Endothelial cell of umbilical vein (primary cell): ENCODE measurements around the gene CAMKMT. TPM values are rescaled to one million over a fixed set of nuclear protein-coding genes. Genes with fewer than 3 reads are reported as not detected.

Experiments used
- BruUV-seq: library from RNA; stranded (reverse); fragments of 400-500 nt; replicated peaks from 2 replicates; lab custom pipeline; 2021; lab: Mats Ljungman, UMichigan
- CTCF ChIA-PET: fragments of 300-600, 350-600 bp; sonication (Branson Sonifier 250); formaldehyde crosslinking; loops from one replicate; lab custom pipeline; 2021; ENCODE audit warnings: antibody characterized with exemption, inconsistent platforms; lab: Charles Lee
- POLR2A ChIA-PET: fragments of 300-600, 350-600 bp; sonication (Branson Sonifier 250); formaldehyde crosslinking; loops from one replicate; lab custom pipeline; 2021; ENCODE audit warnings: antibody characterized with exemption, inconsistent platforms; lab: Charles Lee
- DNase-seq: peaks from one replicate; pipeline ENCODE4 v3.0.0-alpha.2; 2011; ENCODE audit warnings: low read depth, low spot score
- FAIRE-seq: peaks from 2 replicates; lab custom pipeline; 2011; peaks lifted over from hg19 to GRCh38; lab: Jason Lieb, UNC
- H2AFZ ChIP-seq: 2 replicates; pipeline ENCODE4 v1.6.0; 2012; ENCODE audit warnings: low read depth, low read length, control low read depth, inconsistent platforms
- H3K27ac ChIP-seq: 2 replicates; pipeline ENCODE4 v1.5.1; 2011; ENCODE audit warnings: low read depth, mild to moderate bottlenecking, control low read depth, low read length, moderate library complexity; ENCODE audit not compliant: insufficient read depth
- H3K27me3 ChIP-seq, 2 experiments: 2 replicates each; pipeline versions ENCODE4 v1.6.0 to v1.6.1; 2011; ENCODE audit warnings: low read length in 2 of 2, mixed read lengths in 1 of 2; ENCODE audit not compliant: control insufficient read depth in 2 of 2, insufficient read depth in 2 of 2
- H3K36me3 ChIP-seq, 2 experiments: 2 replicates in 1 of 2; 3 replicates in 1 of 2; pipeline ENCODE4 v1.5.1; 2011; ENCODE audit warnings: low read length in 2 of 2, mild to moderate bottlenecking in 1 of 2, moderate library complexity in 1 of 2; ENCODE audit not compliant: control insufficient read depth in 2 of 2, insufficient read depth in 2 of 2; ENCODE audit errors: extremely low read depth in 1 of 2
- H3K4me1 ChIP-seq: 3 replicates; pipeline ENCODE4 v1.5.1; 2011; ENCODE audit warnings: mild to moderate bottlenecking, low read length; ENCODE audit not compliant: control insufficient read depth, insufficient read depth; ENCODE audit errors: extremely low read depth
- H3K4me2 ChIP-seq: 2 replicates; pipeline ENCODE4 v1.6.1; 2011; ENCODE audit warnings: low read length, control low read depth, mixed read lengths; ENCODE audit not compliant: insufficient read depth
- H3K4me3 ChIP-seq, 3 experiments: fragments of 200-600 bp in 1 of 3; sonication (generic), shearing (Covaris generic) in 1 of 3; replicated peaks in 1 of 3; 2 replicates each; pipeline ENCODE4 v1.5.1; 2011 to 2016; ENCODE audit warnings: control low read depth in 3 of 3, low read length in 3 of 3, mild to moderate bottlenecking in 2 of 3, inconsistent platforms in 1 of 3, low read depth in 1 of 3, moderate library complexity in 1 of 3; ENCODE audit not compliant: insufficient read depth in 1 of 3
- H3K79me2 ChIP-seq: 2 replicates; pipeline ENCODE4 v1.6.0; 2012; ENCODE audit warnings: low read length, inconsistent platforms; ENCODE audit not compliant: control insufficient read depth, insufficient read depth
- H3K9ac ChIP-seq: replicated peaks from 2 replicates; pipeline ENCODE3; 2011; ENCODE audit warnings: low read length, control low read depth; ENCODE audit not compliant: insufficient read depth; ENCODE audit errors: extremely low read depth
- H3K9me1 ChIP-seq: replicated peaks from 3 replicates; pipeline ENCODE4 v1.6.0; 2011; ENCODE audit warnings: mild to moderate bottlenecking, low read length; ENCODE audit not compliant: control insufficient read depth, insufficient read depth; ENCODE audit errors: extremely low read depth
- H3K9me3 ChIP-seq: replicated peaks from 2 replicates; pipeline ENCODE4 v1.5.1; 2012; ENCODE audit warnings: low read length, inconsistent platforms; ENCODE audit not compliant: control insufficient read depth, insufficient read depth
- H4K20me1 ChIP-seq: replicated peaks from 2 replicates; pipeline ENCODE3; 2011; ENCODE audit warnings: mild to moderate bottlenecking, low read length; ENCODE audit not compliant: control insufficient read depth, insufficient read depth; ENCODE audit errors: extremely low read depth
- CTCF ChIP-seq, 2 donors: IDR thresholded peaks; 1 replicate in 1 of 2; 2 replicates in 1 of 2; pipeline ENCODE4 v1.5.1; 2011; ENCODE audit warnings: low read length in 2 of 2, mild to moderate bottlenecking in 2 of 2, moderate library complexity in 2 of 2, control low read depth in 1 of 2, inconsistent platforms in 1 of 2, low read depth in 1 of 2; ENCODE audit not compliant: insufficient read depth in 1 of 2; ENCODE audit errors: extremely low read depth in 1 of 2
- EZH2 ChIP-seq: IDR thresholded peaks from 2 replicates; pipeline ENCODE4 v1.6.1; 2012; ENCODE audit warnings: borderline replicate concordance, low read depth, mild to moderate bottlenecking, moderate library complexity, low read length, inconsistent platforms; ENCODE audit not compliant: severe bottlenecking
- FOS ChIP-seq: IDR thresholded peaks from 2 replicates; pipeline ENCODE4 v1.6.1; 2011; ENCODE audit warnings: mild to moderate bottlenecking, low read length, moderate library complexity, borderline replicate concordance; ENCODE audit not compliant: insufficient read depth
- GATA2 ChIP-seq: IDR thresholded peaks from 2 replicates; pipeline ENCODE4 v1.7.0; 2011; ENCODE audit warnings: low read depth, mild to moderate bottlenecking, moderate library complexity, mixed read lengths, low read length; ENCODE audit not compliant: insufficient read length, insufficient read depth
- JUN ChIP-seq: IDR thresholded peaks from 2 replicates; pipeline ENCODE4 v1.6.1; 2011; ENCODE audit warnings: borderline replicate concordance, low read depth; ENCODE audit not compliant: insufficient read length, insufficient read depth
- MAX ChIP-seq: IDR thresholded peaks from 2 replicates; pipeline ENCODE4 v1.6.1; 2011; ENCODE audit not compliant: insufficient read depth, insufficient read length
- MYC ChIP-seq: IDR thresholded peaks from one replicate; pipeline ENCODE4 v1.6.1; 2011; ENCODE audit warnings: mild to moderate bottlenecking, low read depth, low read length
- POLR2A ChIP-seq: IDR thresholded peaks from 2 replicates; pipeline ENCODE4 v1.6.1; 2012; ENCODE audit warnings: low read depth, mild to moderate bottlenecking, control low read depth, low read length
- POLR2AphosphoS5 ChIP-seq: IDR thresholded peaks from 2 replicates; pipeline ENCODE4 v1.6.1; 2012; ENCODE audit warnings: low read depth, mild to moderate bottlenecking, control low read depth, low read length, moderate library complexity; ENCODE audit not compliant: insufficient read depth
- dilution Hi-C: fragments of 300-500 bp; cut with MboI; formaldehyde crosslinking; loops from one replicate; pipeline ENCODE4 v1.15.0; 2019; ENCODE audit warnings: low sequenced_read_pairs; ENCODE audit not compliant: extremely low pct_ligation_motif_present
- intact Hi-C: fragments of 100-400 bp; cut with micrococcal nuclease; formaldehyde crosslinking; loops from one replicate; pipeline ENCODE4 v1.10.0; 2022
- polyA plus RNA-seq, 4 experiments: library from polyadenylated mRNA; depleted of rRNA in 3 of 4; stranded (reverse) in 3 of 4; unstranded in 1 of 4; fragments of >200 nt; gene quantifications; 2 replicates each; pipeline versions ENCODE4 v1.2.1 to v1.2.3, GENCODE V29; 2011 to 2012; ENCODE audit warnings: missing spikeins in 1 of 4
- total RNA-seq: library from RNA; stranded (reverse); gene quantifications from 2 replicates; pipeline ENCODE4 v1.2.3, GENCODE V29; 2021

The CAMKMT gene
- total and polyA plus RNA-seq, 2 donors (not counting 3 experiments of a cell fraction or from before 2014, with no cell fraction given) = 4.1 to 10.7 TPM

GRCh38 chr2:44487052-44487451 lies 125.3 kb downstream of the CAMKMT start:
- DNase-seq (no peak), FAIRE-seq (no peak)
- Histone ChIP-seq H3K4me1 (no peaks in the 10 kb centered on the region), H3K4me2 (no peak overlapping the region), H3K9me1 (no peaks in the 10 kb centered on the region), H3K9me3 (no peaks in the 10 kb centered on the region), H3K36me3 (no peaks in the 10 kb centered on the region), H2AFZ (no peak overlapping the region), H4K20me1 (no peaks in the 10 kb centered on the region), H3K9ac (no peak overlapping the region), H3K4me3 (no peak overlapping the region), H3K27me3 (no peaks in the 10 kb centered on the region), H3K79me2 (no peaks in the 10 kb centered on the region), H3K27ac (no peak overlapping the region)
- TF ChIP-seq CTCF (IDR thresholded peaks at IDR 0.05; ENCODE audit: extremely low read depth in 1 of 2, insufficient read depth in 1 of 2, low read depth in 1 of 2, low read length in 2 of 2) (no peak), EZH2 (no peak), POLR2A (no peak), POLR2AphosphoS5 (no peak), FOS (no peak), MYC (no peak), MAX (no peak), JUN (no peak), GATA2 (no peak)
- ChIA-PET POLR2A (no interaction called here), CTCF (interaction anchor here (1.4 kb wide), 1 partner anchor 10 kb away, joined by 3 read pairs; no protein-coding TSS in a partner anchor)
- dilution Hi-C loops (no loop called here), intact Hi-C loops (no loop called here)
- no TSS peak for BruUV-seq
